KMS-11 (cell line): ENCODE data around the gene DEPDC5.

Source experiments
- H2AFZ ChIP-seq: fragments of 200-600 bp; sonication (generic); 2 replicates; pipeline ENCODE4 v1.6.1; 2016; ENCODE audit warnings: antibody characterized with exemption, mixed run types, low read depth
- H3K27ac ChIP-seq: fragments of 200-600 bp; sonication (generic); 2 replicates; pipeline ENCODE4 v1.6.1; 2016; ENCODE audit warnings: mild to moderate bottlenecking, mixed run types
- H3K27me3 ChIP-seq: fragments of 200-600 bp; sonication (generic); 2 replicates; pipeline ENCODE4 v1.6.1; 2017; ENCODE audit warnings: mild to moderate bottlenecking, low read depth, mixed run types, moderate library complexity; ENCODE audit not compliant: insufficient read depth
- H3K36me3 ChIP-seq: fragments of 200-600 bp; sonication (generic); 2 replicates; pipeline ENCODE4 v1.6.1; 2017; ENCODE audit warnings: mild to moderate bottlenecking, mixed run types; ENCODE audit not compliant: insufficient read depth
- H3K4me1 ChIP-seq: fragments of 200-600 bp; sonication (generic); 2 replicates; pipeline ENCODE4 v1.6.1; 2016; ENCODE audit warnings: mild to moderate bottlenecking, low read depth, mixed run types; ENCODE audit not compliant: poor library complexity, severe bottlenecking
- H3K4me2 ChIP-seq: fragments of 200-600 bp; sonication (generic); 2 replicates; pipeline ENCODE4 v1.7.0; 2016; ENCODE audit warnings: mild to moderate bottlenecking, mixed run types
- H3K4me3 ChIP-seq: fragments of 200-600 bp; sonication (generic); IDR thresholded peaks from 2 replicates; pipeline ENCODE4 v1.6.1; 2017; ENCODE audit warnings: low read depth, low read length, mixed read lengths; ENCODE audit not compliant: insufficient read depth
- H3K79me2 ChIP-seq: fragments of 200-600 bp; sonication (generic); 2 replicates; pipeline ENCODE4 v1.6.1; 2016; ENCODE audit warnings: low read depth, mixed run types; ENCODE audit not compliant: insufficient read depth
- H3K9ac ChIP-seq: fragments of 200-600 bp; sonication (generic); 2 replicates; pipeline ENCODE4 v1.6.1; 2016; ENCODE audit warnings: mild to moderate bottlenecking, mixed run types
- H4K20me1 ChIP-seq: fragments of 200-600 bp; sonication (generic); 2 replicates; pipeline ENCODE4 v1.6.1; 2016; ENCODE audit warnings: mild to moderate bottlenecking, mixed run types; ENCODE audit not compliant: insufficient read depth
- TF ChIP-seq, protein P1 (sequence below): fragments of 200-600 bp; sonication (generic); conservative IDR thresholded peaks from 2 replicates; pipeline ENCODE4 v1.6.1; 2017; ENCODE audit warnings: low read depth, mild to moderate bottlenecking, antibody characterized with exemption, low read length, moderate library complexity, mixed read lengths

Gene DEPDC5

DNA sequence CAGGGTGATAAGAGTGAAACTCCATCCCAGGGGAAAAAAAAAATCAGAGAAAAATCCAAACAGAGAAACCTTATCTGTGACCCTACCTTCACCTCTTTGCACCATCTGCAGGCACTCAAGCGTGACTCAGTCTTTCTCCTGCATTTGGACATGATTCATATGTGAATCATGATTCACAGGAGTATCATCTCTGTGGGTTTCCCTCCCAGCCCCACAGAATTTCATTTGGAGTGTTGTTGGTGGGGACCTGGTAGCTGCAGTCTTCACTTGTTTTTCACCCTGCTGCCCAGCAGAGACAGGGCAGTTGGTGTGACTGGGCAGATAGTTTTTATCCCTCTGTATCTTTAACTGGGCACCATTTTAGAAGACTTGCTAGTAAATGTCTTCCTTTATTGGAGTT, 75.7 kb downstream of the DEPDC5 start:
- Histone ChIP-seq H3K27ac (no peak overlapping the region), H3K36me3 (no peaks in the 10 kb centered on the region; the same call in 1 of the 2 replicates), H3K4me1 (peaks cover 5% of the 10 kb centered on the region), H3K4me3 (no peak overlapping the region), H3K9ac (no peak overlapping the region), H3K4me2 (no peak overlapping the region), H2AFZ (no peak overlapping the region), H3K79me2 (no peaks in the 10 kb centered on the region), H3K27me3 (no peaks in the 10 kb centered on the region), H4K20me1 (no peaks in the 10 kb centered on the region)
- TF ChIP-seq, protein P1, sequence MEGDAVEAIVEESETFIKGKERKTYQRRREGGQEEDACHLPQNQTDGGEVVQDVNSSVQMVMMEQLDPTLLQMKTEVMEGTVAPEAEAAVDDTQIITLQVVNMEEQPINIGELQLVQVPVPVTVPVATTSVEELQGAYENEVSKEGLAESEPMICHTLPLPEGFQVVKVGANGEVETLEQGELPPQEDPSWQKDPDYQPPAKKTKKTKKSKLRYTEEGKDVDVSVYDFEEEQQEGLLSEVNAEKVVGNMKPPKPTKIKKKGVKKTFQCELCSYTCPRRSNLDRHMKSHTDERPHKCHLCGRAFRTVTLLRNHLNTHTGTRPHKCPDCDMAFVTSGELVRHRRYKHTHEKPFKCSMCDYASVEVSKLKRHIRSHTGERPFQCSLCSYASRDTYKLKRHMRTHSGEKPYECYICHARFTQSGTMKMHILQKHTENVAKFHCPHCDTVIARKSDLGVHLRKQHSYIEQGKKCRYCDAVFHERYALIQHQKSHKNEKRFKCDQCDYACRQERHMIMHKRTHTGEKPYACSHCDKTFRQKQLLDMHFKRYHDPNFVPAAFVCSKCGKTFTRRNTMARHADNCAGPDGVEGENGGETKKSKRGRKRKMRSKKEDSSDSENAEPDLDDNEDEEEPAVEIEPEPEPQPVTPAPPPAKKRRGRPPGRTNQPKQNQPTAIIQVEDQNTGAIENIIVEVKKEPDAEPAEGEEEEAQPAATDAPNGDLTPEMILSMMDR: no peak

DNA sequence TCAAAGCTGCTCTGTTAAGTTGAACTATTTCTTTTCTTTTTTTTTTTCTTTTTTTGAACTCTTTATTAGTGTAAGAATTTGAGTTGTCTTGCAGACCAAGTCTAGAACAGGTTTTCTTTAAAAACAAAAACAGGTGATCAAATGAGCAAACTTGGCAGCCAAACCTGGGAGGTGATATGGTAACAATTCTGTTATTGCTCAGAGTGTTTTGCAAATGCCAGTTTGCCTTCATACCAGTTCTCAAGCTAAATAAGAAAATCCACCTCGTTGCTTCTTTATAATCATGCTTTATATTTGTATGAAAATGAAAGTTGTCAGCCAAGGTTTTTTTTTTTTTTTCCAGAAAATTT, 76.9 kb downstream of the DEPDC5 start:
- Histone ChIP-seq H3K36me3 (no peaks in the 10 kb centered on the region; the same call in 1 of the 2 replicates), H3K4me2 (no peak overlapping the region), H3K4me3 (no peak overlapping the region), H4K20me1 (no peaks in the 10 kb centered on the region), H2AFZ (no peak overlapping the region), H3K27ac (no peak overlapping the region), H3K79me2 (no peaks in the 10 kb centered on the region), H3K9ac (no peak overlapping the region), H3K27me3 (no peaks in the 10 kb centered on the region), H3K4me1 (peaks cover 5% of the 10 kb centered on the region)
- TF ChIP-seq, protein P1: no peak

DNA sequence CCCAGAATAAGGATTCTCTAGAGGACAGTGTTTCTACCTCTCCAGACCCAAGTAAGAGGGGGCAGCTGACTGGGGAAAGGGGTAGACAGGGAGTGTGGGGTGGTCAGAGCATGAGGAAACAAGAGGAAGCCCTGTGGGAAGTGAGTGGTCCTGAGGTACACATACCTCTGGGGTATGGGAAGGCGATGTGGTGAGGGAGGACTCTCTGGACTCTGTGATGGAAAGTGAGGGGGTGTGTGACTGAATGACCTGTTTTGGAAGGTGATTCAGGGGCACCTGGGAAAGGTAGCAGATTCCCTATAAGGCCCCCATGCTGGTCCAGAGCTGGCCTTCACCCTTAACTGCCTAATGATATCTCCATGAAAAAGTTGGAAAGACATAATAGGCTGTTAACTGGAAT, 80.1 kb downstream of the DEPDC5 start:
- Histone ChIP-seq H3K27me3 (no peaks in the 10 kb centered on the region), H3K79me2 (no peaks in the 10 kb centered on the region), H3K9ac (no peak overlapping the region), H3K4me1 (peaks cover 5% of the 10 kb centered on the region), H2AFZ (no peak overlapping the region), H4K20me1 (no peaks in the 10 kb centered on the region), H3K36me3 (no peaks in the 10 kb centered on the region; the same call in 1 of the 2 replicates), H3K4me2 (no peak overlapping the region), H3K27ac (no peak overlapping the region), H3K4me3 (no peak overlapping the region)
- TF ChIP-seq, protein P1: no peak

DNA sequence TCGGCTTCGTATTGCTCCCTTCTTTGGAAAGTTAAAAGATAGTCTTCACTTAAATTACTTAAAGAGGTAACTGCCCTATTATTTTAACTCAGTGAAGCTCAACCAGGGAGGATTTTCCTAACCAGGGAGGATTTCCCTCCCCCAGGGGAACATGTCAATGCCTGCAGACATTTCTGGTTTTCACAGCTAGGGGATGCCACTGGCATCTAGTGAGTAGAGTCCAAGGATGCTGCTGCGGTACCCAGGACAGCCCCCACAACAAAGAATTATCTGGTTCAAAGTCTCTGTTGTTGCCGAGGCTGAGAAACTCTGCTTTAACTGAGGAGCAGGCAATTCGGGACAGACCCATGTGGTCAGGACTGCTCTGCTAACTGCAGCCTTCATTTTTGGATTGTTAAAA, 82.2 kb downstream of the DEPDC5 start:
- TF ChIP-seq, protein P1: no peak
- Histone ChIP-seq H3K79me2 (no peaks in the 10 kb centered on the region), H3K4me2 (no peak overlapping the region), H3K4me3 (no peak overlapping the region), H3K27ac (no peak overlapping the region), H3K27me3 (no peaks in the 10 kb centered on the region), H3K9ac (no peak overlapping the region), H2AFZ (no peak overlapping the region), H3K36me3 (no peaks in the 10 kb centered on the region), H4K20me1 (no peaks in the 10 kb centered on the region), H3K4me1 (no peaks in the 10 kb centered on the region)
